Testis (tissue), 3 donors: ENCODE results near the gene COL4A1. TPM values are rescaled to one million over a fixed set of nuclear protein-coding genes. Genes with fewer than 3 reads are reported as not detected.
A peak's percentile ranks its signal among the peaks of the same experiment; 100 is the strongest.

Experiments used
- DNase-seq: peaks from one replicate; pipeline ENCODE4 v3.0.0-alpha.2; 2019
- H3K27ac ChIP-seq, 2 donors: fragments of 200-600 bp; sonication (generic); one replicate each; pipeline ENCODE4 v1.5.1; 2019
- H3K27me3 ChIP-seq: fragments of 200-600 bp; sonication (generic); one replicate; pipeline ENCODE4 v1.5.1; 2019
- H3K36me3 ChIP-seq: fragments of 200-600 bp; sonication (generic); one replicate; pipeline ENCODE4 v1.5.1; 2017; ENCODE audit warnings: low read depth; ENCODE audit errors: missing control alignments
- H3K4me1 ChIP-seq: fragments of 200-600 bp; sonication (generic); one replicate; pipeline ENCODE4 v1.5.1; 2019
- H3K4me3 ChIP-seq, 2 donors: fragments of 200-600 bp; sonication (generic); one replicate each; pipeline ENCODE4 v1.5.1; 2017 to 2019
- H3K9me3 ChIP-seq: fragments of 200-600 bp; sonication (generic); one replicate; pipeline ENCODE4 v1.5.1; 2017
- POLR2A ChIP-seq: fragments of 450-650 bp; IDR thresholded peaks from one replicate; pipeline ENCODE4 v1.6.1; 2017; ENCODE audit warnings: antibody characterized with exemption, mild to moderate bottlenecking, moderate library complexity
- WGBS, 2 donors: methylation state at CpG; one replicate each; pipeline ENCODE4 v1.1.5; 2018; 5-methylcytosine and 5-hydroxymethylcytosine counted together
- intact Hi-C: fragments of 100-400 bp; cut with DNase I; formaldehyde crosslinking; loops from one replicate; pipeline ENCODE4 v1.15.1; 2023; ENCODE audit warnings: low total_unique reads
- polyA plus RNA-seq: library from polyadenylated mRNA; stranded (reverse); fragments of 350-450 nt; fragmentation: Illumina TruSeq; extraction: RNeasy Lipid Tissue Mini Kit (QIAGEN cat#74804); gene quantifications from one replicate; pipeline ENCODE4 v1.2.3, GENCODE V29; 2014; ENCODE audit warnings: low read depth, low replicate concordance; ENCODE audit not compliant: insufficient read depth
- total RNA-seq, 2 donors: library from RNA; depleted of rRNA; stranded (reverse); fragments of >200 nt; gene quantifications; one replicate each; pipeline ENCODE4 v1.2.3, GENCODE V29; 2016
- TF ChIP-seq, protein P1 (sequence below), 3 experiments: fragments of 450-650 bp in 2 of 3; fragments of 200-600 bp in 1 of 3; sonication (generic) in 1 of 3; IDR thresholded peaks; one replicate each; pipeline ENCODE4 v1.5.1; 2016 to 2019; ENCODE audit warnings: antibody characterized with exemption in 3 of 3, mild to moderate bottlenecking in 2 of 3, moderate library complexity in 1 of 3

Gene COL4A1
- total and polyA plus RNA-seq, 3 donors from 2014 or later = 35.5 to 43.0 (median 39.0) TPM

DNA sequence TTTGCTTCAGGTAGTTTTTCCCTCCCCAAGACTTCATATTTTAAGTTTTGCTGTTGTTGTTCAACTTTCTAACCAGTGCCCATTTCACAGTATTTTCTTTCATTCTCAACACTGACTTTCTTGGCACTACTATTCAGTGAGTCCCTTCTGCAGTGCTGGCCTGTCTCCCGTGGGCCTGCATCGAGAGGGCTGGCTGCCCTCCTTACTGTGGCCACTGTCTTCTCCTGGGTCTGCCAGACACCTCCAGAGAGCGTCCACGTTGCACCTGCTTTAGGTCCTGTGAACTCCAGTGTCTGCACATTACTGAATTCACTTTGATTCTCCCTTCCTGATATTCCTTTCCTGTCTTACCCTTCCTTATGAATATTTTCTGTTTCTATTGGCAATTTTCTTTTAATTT lies 27.3 kb downstream of the COL4A1 start:
- H3K4me1 ChIP-seq = no peaks in the 10 kb centered on the region
- H3K27ac ChIP-seq = no peak overlapping the region
- H3K4me3 ChIP-seq = no peak overlapping the region
- intact Hi-C loops = no loop called here
- H3K9me3 ChIP-seq = no peaks in the 10 kb centered on the region
- TF ChIP-seq, protein P1, sequence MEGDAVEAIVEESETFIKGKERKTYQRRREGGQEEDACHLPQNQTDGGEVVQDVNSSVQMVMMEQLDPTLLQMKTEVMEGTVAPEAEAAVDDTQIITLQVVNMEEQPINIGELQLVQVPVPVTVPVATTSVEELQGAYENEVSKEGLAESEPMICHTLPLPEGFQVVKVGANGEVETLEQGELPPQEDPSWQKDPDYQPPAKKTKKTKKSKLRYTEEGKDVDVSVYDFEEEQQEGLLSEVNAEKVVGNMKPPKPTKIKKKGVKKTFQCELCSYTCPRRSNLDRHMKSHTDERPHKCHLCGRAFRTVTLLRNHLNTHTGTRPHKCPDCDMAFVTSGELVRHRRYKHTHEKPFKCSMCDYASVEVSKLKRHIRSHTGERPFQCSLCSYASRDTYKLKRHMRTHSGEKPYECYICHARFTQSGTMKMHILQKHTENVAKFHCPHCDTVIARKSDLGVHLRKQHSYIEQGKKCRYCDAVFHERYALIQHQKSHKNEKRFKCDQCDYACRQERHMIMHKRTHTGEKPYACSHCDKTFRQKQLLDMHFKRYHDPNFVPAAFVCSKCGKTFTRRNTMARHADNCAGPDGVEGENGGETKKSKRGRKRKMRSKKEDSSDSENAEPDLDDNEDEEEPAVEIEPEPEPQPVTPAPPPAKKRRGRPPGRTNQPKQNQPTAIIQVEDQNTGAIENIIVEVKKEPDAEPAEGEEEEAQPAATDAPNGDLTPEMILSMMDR (IDR thresholded peaks at IDR 0.05) = no peak
- no peak for TF ChIP-seq POLR2A
- H3K27me3 ChIP-seq = no peaks in the 10 kb centered on the region
- WGBS, 2 donors = 74 to 86% methylated on average over 4 of the region's 4 CpGs
- H3K36me3 ChIP-seq = no peaks in the 10 kb centered on the region
- DNase-seq = no peak

DNA sequence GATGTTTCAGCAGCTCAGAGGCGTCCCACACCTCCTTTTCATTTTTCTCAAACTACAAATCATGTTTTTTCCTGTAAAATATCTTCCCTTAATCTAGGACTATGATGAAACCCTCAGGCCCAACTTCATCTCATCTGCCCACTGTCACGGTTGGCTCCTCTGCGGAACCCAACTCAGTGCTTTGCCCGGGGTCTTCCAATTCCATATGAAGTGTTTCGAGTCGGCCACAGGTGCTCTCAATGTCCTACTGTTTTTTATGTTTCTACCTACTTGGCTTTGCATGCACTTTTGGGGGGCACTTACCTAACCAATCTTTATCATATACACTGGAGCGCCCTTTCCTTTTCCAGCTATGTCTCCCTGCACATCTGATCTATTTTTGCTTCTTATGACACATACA lies 28.1 kb downstream of the COL4A1 start:
- Histone ChIP-seq H3K4me3 (no peak overlapping the region), H3K4me1 (no peaks in the 10 kb centered on the region), H3K27me3 (no peaks in the 10 kb centered on the region), H3K36me3 (no peaks in the 10 kb centered on the region), H3K9me3 (no peaks in the 10 kb centered on the region), H3K27ac (no peak overlapping the region)
- TF ChIP-seq, protein P1 (IDR thresholded peaks at IDR 0.05) = no peak
- TF ChIP-seq POLR2A = no peak
- intact Hi-C loops = no loop called here
- DNase-seq = no peak
- WGBS, 2 donors = 89 to 93% methylated on average over 7 of the region's 7 CpGs

DNA sequence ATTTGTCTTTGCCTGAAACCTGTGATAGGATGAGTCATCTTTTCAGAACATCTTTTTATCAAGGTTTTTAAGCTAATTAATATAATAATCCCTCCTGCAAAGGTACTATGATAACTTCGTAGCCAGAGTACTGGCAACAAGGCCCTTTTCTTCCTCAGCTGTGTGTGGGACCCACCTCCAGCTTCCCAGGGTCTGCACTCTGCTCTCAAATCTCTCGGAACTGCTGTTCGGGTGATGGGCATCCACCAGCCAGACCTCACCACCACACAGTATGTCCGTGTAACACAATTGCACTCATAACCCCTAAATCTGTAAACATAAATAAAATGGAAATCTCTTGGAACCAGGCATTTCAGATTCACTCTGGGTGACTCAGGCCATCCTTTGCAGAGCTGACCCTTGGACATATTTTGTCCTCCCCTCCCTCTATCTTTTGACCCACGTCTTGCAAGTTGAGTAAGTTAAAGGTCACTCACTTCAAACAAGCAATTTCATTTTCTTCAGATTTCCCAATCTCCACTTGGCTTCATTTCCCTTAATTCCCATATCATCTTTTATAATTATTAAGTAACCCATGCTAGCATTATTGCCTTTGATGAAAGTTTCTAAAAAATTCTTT lies 29.5 kb downstream of the COL4A1 start:
- no peak overlapping the region for H3K27ac ChIP-seq
- no peak for DNase-seq

DNA sequence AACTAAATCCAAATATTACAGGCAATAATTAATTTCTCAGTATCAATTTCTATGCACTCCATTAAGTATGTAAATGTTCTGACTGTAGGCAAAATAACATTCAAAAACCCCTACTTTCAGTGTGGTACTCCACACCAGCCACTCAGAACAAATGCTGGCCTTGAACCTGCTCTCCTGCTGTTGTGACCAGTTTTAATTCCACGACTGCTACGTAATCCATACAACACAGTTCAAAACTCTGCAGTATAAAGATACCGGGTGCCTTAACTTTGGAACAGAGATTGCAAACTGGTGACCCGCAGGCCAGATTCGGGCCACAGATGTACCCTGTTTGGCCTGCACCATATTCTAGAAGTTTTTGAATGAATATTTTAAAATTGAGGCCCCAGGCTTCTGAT lies 30.4 kb downstream of the COL4A1 start:
- Histone ChIP-seq H3K27ac (peak overlapping the region in 1 of 2 donors; percentile 66), H3K4me3 (no peak overlapping the region), H3K4me1 (no peaks in the 10 kb centered on the region), H3K9me3 (no peaks in the 10 kb centered on the region), H3K27me3 (no peaks in the 10 kb centered on the region), H3K36me3 (no peaks in the 10 kb centered on the region)
- intact Hi-C loops = no loop called here
- WGBS, 2 donors = 62 to 65% methylated on average over 5 of the region's 5 CpGs
- no peak for DNase-seq
- TF ChIP-seq POLR2A = no peak
- TF ChIP-seq, protein P1 (IDR thresholded peaks at IDR 0.05) = no peak

More for the DNA sequence above, 29.5 kb downstream of the COL4A1 start:
- H3K9me3 ChIP-seq = no peaks in the 10 kb centered on the region
- TF ChIP-seq, protein P1 (IDR thresholded peaks at IDR 0.05) = no peak
- intact Hi-C loops = no loop called here
- no peaks in the 10 kb centered on the region for H3K27me3 ChIP-seq
- no peaks in the 10 kb centered on the region for H3K36me3 ChIP-seq
- 74% methylated on average over 5 of the region's 5 CpGs for WGBS, 2 donors
- no peak overlapping the region for H3K4me3 ChIP-seq
- H3K4me1 ChIP-seq = no peaks in the 10 kb centered on the region

DNA sequence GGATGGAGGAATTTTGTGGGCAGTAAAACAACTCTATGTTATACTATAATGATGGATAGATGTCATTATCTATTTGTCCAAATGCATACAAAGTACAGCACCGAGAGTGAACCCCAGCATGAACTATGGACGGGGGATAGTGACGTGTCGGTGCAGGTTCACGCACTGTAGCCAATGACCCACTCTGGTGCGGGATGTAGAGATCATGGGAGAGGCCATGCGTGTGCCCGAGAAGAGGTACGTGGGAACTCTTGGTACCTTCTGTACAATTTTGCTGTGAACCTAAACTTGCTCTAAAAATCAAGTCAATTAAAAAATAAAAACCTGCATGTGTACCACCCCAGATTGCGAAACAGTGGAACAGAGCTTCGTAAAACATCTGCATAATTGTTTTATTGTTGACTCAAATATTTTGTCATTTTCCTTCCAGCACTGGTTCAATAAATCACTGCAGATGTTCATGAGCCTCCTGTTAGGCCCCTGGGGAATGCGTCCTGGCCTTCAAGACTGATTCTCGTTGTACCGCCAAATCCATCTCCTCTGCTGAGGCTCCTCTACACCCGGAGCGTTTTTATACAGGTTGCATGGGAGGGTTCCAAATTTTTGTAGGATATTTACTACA lies 30.9 kb downstream of the COL4A1 start:
- H3K27ac ChIP-seq = no peak overlapping the region

More for the DNA sequence above, 30.9 kb downstream of the COL4A1 start:
- no peaks in the 10 kb centered on the region for H3K4me1 ChIP-seq
- H3K36me3 ChIP-seq = no peaks in the 10 kb centered on the region
- intact Hi-C loops = no loop called here
- H3K9me3 ChIP-seq = no peaks in the 10 kb centered on the region
- TF ChIP-seq POLR2A = no peak
- TF ChIP-seq, protein P1 (IDR thresholded peaks at IDR 0.05) = no peak
- no peak overlapping the region for H3K4me3 ChIP-seq
- H3K27me3 ChIP-seq = no peaks in the 10 kb centered on the region
- peak; percentile 65 for DNase-seq
- 56 to 64% methylated on average over 15 to 16 of the region's 16 CpGs for WGBS, 2 donors
